Measurements from ENCODE around the gene RWDD4.
A peak's percentile ranks its signal among the peaks of the same experiment; 100 is the strongest.

The RWDD4 gene

GRCh38 chr4:183635321-183635720 is 23.7 kb downstream of the RWDD4 start:
- Histone ChIP-seq H3K27ac (ENCODE audit: low read length, poor library complexity, severe bottlenecking) (no peak overlapping the region), H3K4me1 (ENCODE audit: control insufficient read depth, insufficient read depth, low read depth, low read length) (peaks cover 6% of the 10 kb centered on the region), H3K27me3 (ENCODE audit: control insufficient read depth in 1 of 2, insufficient read depth in 1 of 2, low read length in 2 of 2) (no peaks in the 10 kb centered on the region), H2BK5ac (ENCODE audit: low read depth, low read length, poor library complexity, severe bottlenecking) (no peak overlapping the region), H3K4ac (ENCODE audit: low read depth in 1 of 2, low read length in 2 of 2) (no peak overlapping the region), H2BK12ac (ENCODE audit: low read length in 2 of 2) (no peak overlapping the region), H3K18ac (ENCODE audit: low read depth in 1 of 2, low read length in 2 of 2) (no peak overlapping the region), H3K4me3 (ENCODE audit: insufficient read depth in 1 of 2, low read depth in 1 of 2, low read length in 2 of 2) (no peak overlapping the region), H3K4me2 (ENCODE audit: low read length, poor library complexity, severe bottlenecking) (no peak overlapping the region), H3K14ac (ENCODE audit: low read length in 2 of 2) (no peak overlapping the region), H2AFZ (ENCODE audit: low read depth, low read length) (no peak overlapping the region), H2AK5ac (ENCODE audit: low read length, severe bottlenecking) (no peak overlapping the region), H3K9me3 (ENCODE audit: control insufficient read depth, low read length) (no peaks in the 10 kb centered on the region), H4K8ac (ENCODE audit: low read length) (no peak overlapping the region), H3K79me1 (replicated peaks; ENCODE audit: low read length, poor library complexity, severe bottlenecking) (no peaks in the 10 kb centered on the region), H3K23ac (ENCODE audit: low read length in 2 of 2) (no peak overlapping the region), H3K9ac (ENCODE audit: low read length) (no peak overlapping the region), H3K36me3 (ENCODE audit: control insufficient read depth in 1 of 2, insufficient read depth in 2 of 2, low read depth in 1 of 2, low read length in 2 of 2) (no peaks in the 10 kb centered on the region), H2BK15ac (ENCODE audit: low read depth, poor library complexity, severe bottlenecking) (no peak overlapping the region), H2BK120ac (ENCODE audit: low read depth, low read length) (no peak overlapping the region), H4K91ac (ENCODE audit: low read length) (no peak overlapping the region)
- WGBS = 86% methylated on average over 7 of the region's 10 CpGs
- no peak for DNase-seq

GRCh38 chr4:183633476-183634400 is 25.2 kb downstream of the RWDD4 start:
- H2BK15ac ChIP-seq (ENCODE audit: low read depth, poor library complexity, severe bottlenecking) = no peak overlapping the region
- no peaks in the 10 kb centered on the region for H3K79me1 ChIP-seq (replicated peaks; ENCODE audit: low read length, poor library complexity, severe bottlenecking)
- H3K9me3 ChIP-seq (ENCODE audit: control insufficient read depth, low read length) = no peaks in the 10 kb centered on the region
- H3K18ac ChIP-seq (ENCODE audit: low read depth in 1 of 2, low read length in 2 of 2) = no peak overlapping the region
- H2BK12ac ChIP-seq (ENCODE audit: low read length in 2 of 2) = no peak overlapping the region
- no peak overlapping the region for H3K4ac ChIP-seq (ENCODE audit: low read depth in 1 of 2, low read length in 2 of 2)
- no peak overlapping the region for H3K9ac ChIP-seq (ENCODE audit: low read length)
- no peak overlapping the region for H3K4me2 ChIP-seq (ENCODE audit: low read length, poor library complexity, severe bottlenecking)
- 88% methylated on average over 6 of the region's 11 CpGs for WGBS
- H3K23ac ChIP-seq (ENCODE audit: low read length in 2 of 2) = no peak overlapping the region
- no peak overlapping the region for H4K8ac ChIP-seq (ENCODE audit: low read length)
- no peak overlapping the region for H2BK120ac ChIP-seq (ENCODE audit: low read depth, low read length)
- no peaks in the 10 kb centered on the region for H3K27me3 ChIP-seq (ENCODE audit: control insufficient read depth in 1 of 2, insufficient read depth in 1 of 2, low read length in 2 of 2)
- H4K91ac ChIP-seq (ENCODE audit: low read length) = no peak overlapping the region
- no peak overlapping the region for H3K4me3 ChIP-seq (ENCODE audit: insufficient read depth in 1 of 2, low read depth in 1 of 2, low read length in 2 of 2)
- H2AK5ac ChIP-seq (ENCODE audit: low read length, severe bottlenecking) = no peak overlapping the region
- no peak overlapping the region for H2AFZ ChIP-seq (ENCODE audit: low read depth, low read length)
- DNase-seq = no peak
- no peaks in the 10 kb centered on the region for H3K36me3 ChIP-seq (ENCODE audit: control insufficient read depth in 1 of 2, insufficient read depth in 2 of 2, low read depth in 1 of 2, low read length in 2 of 2)
- no peak overlapping the region for H3K14ac ChIP-seq (ENCODE audit: low read length in 2 of 2)
- no peak overlapping the region for H3K27ac ChIP-seq (ENCODE audit: low read length, poor library complexity, severe bottlenecking)
- H2BK5ac ChIP-seq (ENCODE audit: low read depth, low read length, poor library complexity, severe bottlenecking) = no peak overlapping the region
- peaks cover 4% of the 10 kb centered on the region for H3K4me1 ChIP-seq (ENCODE audit: control insufficient read depth, insufficient read depth, low read depth, low read length)

- WGBS = 92% methylated on average over 12 of the region's 12 CpGs
- Histone ChIP-seq H3K4me2 (ENCODE audit: low read length, poor library complexity, severe bottlenecking) (no peak overlapping the region), H3K79me1 (replicated peaks; ENCODE audit: low read length, poor library complexity, severe bottlenecking) (no peaks in the 10 kb centered on the region), H2AFZ (ENCODE audit: low read depth, low read length) (no peak overlapping the region), H3K27me3 (ENCODE audit: control insufficient read depth in 1 of 2, insufficient read depth in 1 of 2, low read length in 2 of 2) (no peaks in the 10 kb centered on the region), H3K23ac (ENCODE audit: low read length in 2 of 2) (no peak overlapping the region), H3K27ac (ENCODE audit: low read length, poor library complexity, severe bottlenecking) (no peak overlapping the region), H3K9ac (ENCODE audit: low read length) (no peak overlapping the region), H2BK5ac (ENCODE audit: low read depth, low read length, poor library complexity, severe bottlenecking) (no peak overlapping the region), H2BK15ac (ENCODE audit: low read depth, poor library complexity, severe bottlenecking) (no peak overlapping the region), H3K9me3 (ENCODE audit: control insufficient read depth, low read length) (no peaks in the 10 kb centered on the region), H4K8ac (ENCODE audit: low read length) (no peak overlapping the region), H3K14ac (ENCODE audit: low read length in 2 of 2) (no peak overlapping the region), H2BK12ac (ENCODE audit: low read length in 2 of 2) (no peak overlapping the region), H3K18ac (ENCODE audit: low read depth in 1 of 2, low read length in 2 of 2) (no peak overlapping the region), H2AK5ac (ENCODE audit: low read length, severe bottlenecking) (no peak overlapping the region), H3K4ac (ENCODE audit: low read depth in 1 of 2, low read length in 2 of 2) (no peak overlapping the region), H3K4me3 (ENCODE audit: insufficient read depth in 1 of 2, low read depth in 1 of 2, low read length in 2 of 2) (no peak overlapping the region), H2BK120ac (ENCODE audit: low read depth, low read length) (no peak overlapping the region), H3K36me3 (ENCODE audit: control insufficient read depth in 1 of 2, insufficient read depth in 2 of 2, low read depth in 1 of 2, low read length in 2 of 2) (no peaks in the 10 kb centered on the region), H3K4me1 (ENCODE audit: control insufficient read depth, insufficient read depth, low read depth, low read length) (peaks cover 2% of the 10 kb centered on the region), H4K91ac (ENCODE audit: low read length) (no peak overlapping the region)
- no peak for DNase-seq
These were observed 26.3 kb downstream of the RWDD4 start for GRCh38 chr4:183632689-183633088.

- H3K4me3 ChIP-seq (ENCODE audit: insufficient read depth in 1 of 2, low read depth in 1 of 2, low read length in 2 of 2) = no peak overlapping the region
- no peak overlapping the region for H2BK5ac ChIP-seq (ENCODE audit: low read depth, low read length, poor library complexity, severe bottlenecking)
- DNase-seq = no peak
- no peak overlapping the region for H4K8ac ChIP-seq (ENCODE audit: low read length)
- H2BK15ac ChIP-seq (ENCODE audit: low read depth, poor library complexity, severe bottlenecking) = no peak overlapping the region
- no peaks in the 10 kb centered on the region for H3K36me3 ChIP-seq (ENCODE audit: control insufficient read depth in 1 of 2, insufficient read depth in 2 of 2, low read depth in 1 of 2, low read length in 2 of 2)
- no peak overlapping the region for H2BK120ac ChIP-seq (ENCODE audit: low read depth, low read length)
- H3K9ac ChIP-seq (ENCODE audit: low read length) = no peak overlapping the region
- no peaks in the 10 kb centered on the region for H3K27me3 ChIP-seq (ENCODE audit: control insufficient read depth in 1 of 2, insufficient read depth in 1 of 2, low read length in 2 of 2)
- H3K18ac ChIP-seq (ENCODE audit: low read depth in 1 of 2, low read length in 2 of 2) = no peak overlapping the region
- peak overlapping the region; percentile 40 for H2AK5ac ChIP-seq (ENCODE audit: low read length, severe bottlenecking)
- peaks cover 2% of the 10 kb centered on the region for H3K4me1 ChIP-seq (ENCODE audit: control insufficient read depth, insufficient read depth, low read depth, low read length)
- no peak overlapping the region for H2BK12ac ChIP-seq (ENCODE audit: low read length in 2 of 2)
- no peak overlapping the region for H2AFZ ChIP-seq (ENCODE audit: low read depth, low read length)
- H3K14ac ChIP-seq (ENCODE audit: low read length in 2 of 2) = no peak overlapping the region
- H3K4ac ChIP-seq (ENCODE audit: low read depth in 1 of 2, low read length in 2 of 2) = no peak overlapping the region
- H4K91ac ChIP-seq (ENCODE audit: low read length) = no peak overlapping the region
- H3K9me3 ChIP-seq (ENCODE audit: control insufficient read depth, low read length) = no peaks in the 10 kb centered on the region
- no peak overlapping the region for H3K27ac ChIP-seq (ENCODE audit: low read length, poor library complexity, severe bottlenecking)
- H3K4me2 ChIP-seq (ENCODE audit: low read length, poor library complexity, severe bottlenecking) = no peak overlapping the region
- no peak overlapping the region for H3K23ac ChIP-seq (ENCODE audit: low read length in 2 of 2)
- H3K79me1 ChIP-seq (replicated peaks; ENCODE audit: low read length, poor library complexity, severe bottlenecking) = no peaks in the 10 kb centered on the region
- WGBS = 89% methylated on average over 11 of the region's 11 CpGs
These were observed 27.3 kb downstream of the RWDD4 start for GRCh38 chr4:183631577-183632198.
